Muscle layer of duodenum (tissue), 2 donors: ENCODE data around the gene EEPD1.
"Not testable (repeated sequence)": the region's sequence is repeated elsewhere in the genome, so short reads cannot be mapped to it uniquely, and the experiment has no call there.

ENCODE experiments used
- H3K27ac ChIP-seq: one replicate; pipeline ENCODE4 v1.7.0; 2013; ENCODE audit warnings: mild to moderate bottlenecking, low read length
- H3K27me3 ChIP-seq: one replicate; pipeline ENCODE4 v1.7.0; 2013; ENCODE audit warnings: low read depth, mild to moderate bottlenecking, control low read depth, low read length
- H3K36me3 ChIP-seq, 2 donors: one replicate each; pipeline ENCODE4 v1.7.0; 2013; ENCODE audit warnings: low read length in 2 of 2, control low read depth in 1 of 2, mild to moderate bottlenecking in 1 of 2; ENCODE audit not compliant: insufficient read depth in 2 of 2, control insufficient read depth in 1 of 2
- H3K4me1 ChIP-seq, 2 donors: one replicate each; pipeline ENCODE4 v1.7.0; 2013; ENCODE audit warnings: low read length in 2 of 2, mild to moderate bottlenecking in 2 of 2, control low read depth in 1 of 2, moderate library complexity in 1 of 2; ENCODE audit not compliant: insufficient read depth in 2 of 2, control insufficient read depth in 1 of 2
- H3K4me3 ChIP-seq, 2 donors: one replicate each; pipeline ENCODE4 v1.7.0; 2013; ENCODE audit warnings: low read length in 2 of 2, low read depth in 1 of 2, mild to moderate bottlenecking in 1 of 2
- H3K9me3 ChIP-seq, 2 donors: one replicate each; pipeline ENCODE4 v1.7.0; 2013; ENCODE audit warnings: low read length in 2 of 2, control low read depth in 1 of 2, mild to moderate bottlenecking in 1 of 2; ENCODE audit not compliant: control insufficient read depth in 1 of 2
- donor health status: healthy.

The EEPD1 gene

DNA sequence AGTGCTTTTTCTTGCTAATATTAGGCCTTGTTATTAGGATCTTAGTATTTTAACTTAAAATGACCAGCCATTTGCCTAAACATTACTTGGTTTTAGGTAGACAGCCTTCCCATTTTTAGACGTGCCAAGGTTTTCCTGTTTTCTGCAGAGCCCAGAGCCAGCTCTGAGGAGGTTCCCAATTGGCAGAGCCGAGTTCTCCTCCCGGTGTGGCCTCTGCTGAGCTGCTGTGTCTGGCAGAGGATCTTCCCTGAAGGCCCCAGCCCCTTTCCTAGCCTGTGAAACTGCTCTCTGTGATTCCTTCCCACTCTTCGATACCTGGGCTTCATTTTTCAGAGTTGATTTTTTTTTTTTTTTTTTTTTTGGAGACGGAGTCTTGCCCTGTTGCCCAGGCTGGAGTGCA lies 91.4 kb downstream of the EEPD1 start:
- no peaks in the 10 kb centered on the region for H3K9me3 ChIP-seq
- no peaks in the 10 kb centered on the region for H3K4me1 ChIP-seq
- H3K4me3 ChIP-seq, result no peak overlapping the region
- no peaks in the 10 kb centered on the region for H3K27me3 ChIP-seq
- peaks cover 0 to 6% of the 10 kb centered on the region in 2 donors for H3K36me3 ChIP-seq
- no peak overlapping the region for H3K27ac ChIP-seq

- Histone ChIP-seq H3K27ac (no peak overlapping the region), H3K27me3 (no peaks in the 10 kb centered on the region), H3K9me3 (no peaks in the 10 kb centered on the region), H3K36me3 (no peaks in the 10 kb centered on the region), H3K4me3 (no peak overlapping the region), H3K4me1 (no peaks in the 10 kb centered on the region)
These were observed 92.7 kb downstream of the EEPD1 start for GRCh38 chr7:36245684-36246299.

DNA sequence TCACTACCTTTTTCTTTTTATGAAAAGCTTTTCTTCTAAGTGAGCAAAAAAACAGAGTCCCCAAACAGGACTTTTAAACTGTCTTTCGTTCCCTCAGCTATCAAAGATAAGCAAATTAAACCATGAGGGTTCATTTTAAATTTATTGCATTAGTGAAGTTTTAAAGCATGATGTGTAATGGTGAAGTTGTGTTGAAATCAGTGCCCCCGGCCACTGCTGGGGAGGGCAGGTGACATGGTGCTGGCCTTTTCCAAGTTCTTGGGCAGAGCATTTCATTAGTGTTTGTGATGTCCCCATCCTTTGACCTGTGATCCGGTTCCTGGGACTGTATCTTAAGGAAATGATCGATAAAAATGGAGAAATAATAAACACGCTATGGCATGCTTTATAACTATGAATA lies 96.0 kb downstream of the EEPD1 start:
- Histone ChIP-seq H3K27ac (no peak overlapping the region), H3K4me1 (no peaks in the 10 kb centered on the region), H3K27me3 (no peaks in the 10 kb centered on the region), H3K4me3 (no peak overlapping the region), H3K36me3 (no peaks in the 10 kb centered on the region), H3K9me3 (no peaks in the 10 kb centered on the region)

DNA sequence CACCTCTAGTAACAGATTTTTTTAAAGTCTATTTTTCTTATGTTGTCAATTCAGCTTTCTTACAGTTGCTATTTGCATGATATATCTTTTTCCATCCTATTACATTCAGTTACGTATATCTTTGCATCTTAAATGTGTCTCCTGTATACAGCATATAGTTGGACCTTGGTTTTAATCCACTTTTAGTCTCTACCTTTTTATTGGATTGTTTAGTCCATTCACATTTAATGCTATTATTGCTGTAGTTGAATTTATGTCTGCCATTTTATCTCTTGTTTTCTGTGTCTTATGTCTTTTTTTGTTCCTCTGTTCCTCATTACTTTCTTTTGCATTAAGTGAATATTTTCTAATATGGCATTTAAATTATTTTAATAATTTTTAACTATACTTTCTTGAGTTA lies 100.6 kb downstream of the EEPD1 start:
- H3K4me1 ChIP-seq, result peaks cover 0 to 10% of the 10 kb centered on the region in 2 donors
- H3K27me3 ChIP-seq, result no peaks in the 10 kb centered on the region
- H3K4me3 ChIP-seq, result no peak overlapping the region

GRCh38 chr7:36258510-36259259 lies 105.6 kb downstream of the EEPD1 start:
- not testable (repeated sequence) for H3K4me3 ChIP-seq, H3K36me3 ChIP-seq, H3K9me3 ChIP-seq, H3K27ac ChIP-seq, H3K27me3 ChIP-seq
- peaks cover 17 to 35% of the 10 kb centered on the region in 2 donors for H3K4me1 ChIP-seq

More for the DNA sequence above, 100.6 kb downstream of the EEPD1 start:
- Histone ChIP-seq H3K27ac (no peak overlapping the region), H3K36me3 (no peaks in the 10 kb centered on the region), H3K9me3 (no peaks in the 10 kb centered on the region)

- no peak overlapping the region for H3K4me3 ChIP-seq
- H3K27ac ChIP-seq, result no peak overlapping the region
- no peaks in the 10 kb centered on the region for H3K27me3 ChIP-seq
- H3K4me1 ChIP-seq, result peaks cover 30 to 52% of the 10 kb centered on the region in 2 donors
- H3K36me3 ChIP-seq, result no peaks in the 10 kb centered on the region
- no peaks in the 10 kb centered on the region for H3K9me3 ChIP-seq
These were observed 107.4 kb downstream of the EEPD1 start for GRCh38 chr7:36260481-36260880.

GRCh38 chr7:36261019-36261754 lies 108.1 kb downstream of the EEPD1 start:
- H3K4me1 ChIP-seq, result peaks cover 35 to 52% of the 10 kb centered on the region in 2 donors

DNA sequence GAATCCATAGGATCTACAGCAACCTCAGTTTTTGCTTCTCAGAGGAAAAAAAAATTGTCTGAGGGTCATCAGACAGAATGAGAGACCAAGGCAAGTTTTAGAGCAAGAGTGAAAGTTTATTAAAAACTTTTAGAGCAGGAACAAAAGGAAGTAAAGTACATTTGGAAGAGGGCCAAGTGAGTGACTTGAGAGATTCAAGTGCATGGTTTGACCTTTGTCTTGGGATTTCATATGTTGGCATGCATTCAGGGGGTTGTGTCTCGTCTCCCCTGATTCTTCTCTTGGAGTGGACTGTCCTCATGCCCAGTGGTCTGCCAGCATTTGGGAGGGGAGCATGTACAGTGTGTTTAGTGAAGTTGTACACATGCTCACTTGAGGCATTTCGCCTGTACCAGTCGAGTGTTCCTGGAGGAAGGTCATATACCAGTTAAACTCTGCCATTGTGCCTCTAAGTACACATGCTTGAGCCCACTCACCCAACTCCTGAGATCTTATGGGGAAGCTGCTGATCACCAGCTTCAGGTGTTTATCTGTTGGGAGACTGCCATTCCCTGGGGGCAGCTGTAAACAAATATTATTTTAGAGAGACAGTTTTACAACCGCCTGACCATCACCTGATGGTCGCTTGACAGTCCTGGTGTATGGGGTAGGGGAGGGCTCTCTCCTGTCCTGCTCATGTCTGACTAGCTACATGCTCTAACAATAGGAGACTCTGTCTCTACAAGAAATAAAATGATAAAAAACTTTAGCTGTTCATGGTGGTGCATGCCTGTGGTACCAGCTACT lies 109.4 kb downstream of the EEPD1 start:
- no peaks in the 10 kb centered on the region for H3K36me3 ChIP-seq
- no peaks in the 10 kb centered on the region for H3K27me3 ChIP-seq
- H3K4me3 ChIP-seq, result no peak overlapping the region
- peaks cover 35 to 52% of the 10 kb centered on the region in 2 donors for H3K4me1 ChIP-seq
- peak overlapping the region; percentile 8 for H3K27ac ChIP-seq
- H3K9me3 ChIP-seq, result no peaks in the 10 kb centered on the region

More at GRCh38 chr7:36261019-36261754, 108.1 kb downstream of the EEPD1 start:
- Histone ChIP-seq H3K27ac (peak overlapping the region; percentile 8), H3K4me3 (no peak overlapping the region), H3K27me3 (no peaks in the 10 kb centered on the region), H3K36me3 (no peaks in the 10 kb centered on the region), H3K9me3 (no peaks in the 10 kb centered on the region)

DNA sequence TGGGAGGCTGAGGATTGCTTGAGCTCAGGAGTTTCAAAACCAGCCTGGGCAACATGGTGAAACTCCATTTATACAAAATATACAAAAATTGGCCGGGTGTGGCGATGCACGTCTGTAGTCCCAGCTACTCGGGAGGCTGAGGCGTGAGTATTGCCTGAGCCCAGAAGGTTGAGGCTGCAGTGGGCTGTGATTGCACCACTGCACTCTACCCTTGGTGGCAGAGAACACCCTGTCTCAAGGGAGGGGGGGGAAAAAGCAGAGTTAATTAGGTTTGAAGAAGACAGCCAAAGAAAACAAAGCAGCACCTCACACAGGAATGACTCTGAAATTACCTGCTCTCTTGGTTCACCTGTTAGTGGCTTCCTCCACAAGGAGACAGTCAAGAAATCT lies 110.0 kb downstream of the EEPD1 start:
- H3K9me3 ChIP-seq, result no peaks in the 10 kb centered on the region

DNA sequence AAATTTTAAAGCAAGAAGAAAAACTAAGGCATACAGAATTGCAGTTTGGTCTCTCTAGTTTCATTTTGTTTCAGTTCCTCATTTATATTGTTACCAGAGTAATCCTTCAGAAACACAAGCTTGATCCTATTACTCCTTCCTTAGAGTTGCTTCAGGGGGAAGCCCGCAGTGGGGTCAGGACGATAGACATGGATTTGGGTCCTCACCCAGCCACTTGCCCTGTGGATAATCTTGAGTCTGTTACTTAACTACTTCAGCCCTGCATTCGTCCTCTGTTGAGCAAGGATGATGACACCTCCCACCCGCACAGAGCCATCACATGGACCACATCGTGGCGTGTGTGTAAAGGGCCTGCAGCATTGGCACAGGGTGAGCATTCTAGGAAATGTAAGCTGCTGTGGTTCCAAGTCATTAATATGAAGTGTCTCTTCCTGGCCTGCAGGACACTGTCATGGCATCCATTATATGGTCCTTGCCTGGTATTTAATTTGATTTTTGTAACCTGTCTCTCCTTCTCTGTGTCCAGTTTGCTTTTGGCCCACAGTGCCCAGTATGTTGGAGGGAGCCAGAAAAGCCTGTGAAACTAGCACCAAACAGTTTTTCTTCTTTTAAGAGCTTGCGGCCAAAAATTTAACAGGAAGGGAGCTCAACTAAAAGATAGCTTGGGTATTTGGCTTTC lies 111.2 kb downstream of the EEPD1 start:
- peak overlapping the region; percentile 48 for H3K27ac ChIP-seq

More for the DNA sequence above, 110.0 kb downstream of the EEPD1 start:
- H3K4me1 ChIP-seq, result peaks cover 35 to 48% of the 10 kb centered on the region in 2 donors
- H3K27ac ChIP-seq, result peak overlapping the region; percentile 48
- no peaks in the 10 kb centered on the region for H3K27me3 ChIP-seq
- H3K36me3 ChIP-seq, result no peaks in the 10 kb centered on the region
- H3K4me3 ChIP-seq, result no peak overlapping the region

More for the DNA sequence above, 111.2 kb downstream of the EEPD1 start:
- H3K27me3 ChIP-seq, result no peaks in the 10 kb centered on the region
- peak overlapping the region; percentile 7 to 19 for H3K4me3 ChIP-seq
- H3K9me3 ChIP-seq, result no peaks in the 10 kb centered on the region
- peaks cover 35 to 46% of the 10 kb centered on the region in 2 donors for H3K4me1 ChIP-seq
- H3K36me3 ChIP-seq, result no peaks in the 10 kb centered on the region
